NCI-H524 (cell line): ENCODE data around the gene NHERF2.

Experiments used
- DNase-seq, 2 experiments: peaks; one replicate each; lab custom pipeline; 2025; lab: John Stamatoyannopoulos, UW

Gene NHERF2

DNA sequence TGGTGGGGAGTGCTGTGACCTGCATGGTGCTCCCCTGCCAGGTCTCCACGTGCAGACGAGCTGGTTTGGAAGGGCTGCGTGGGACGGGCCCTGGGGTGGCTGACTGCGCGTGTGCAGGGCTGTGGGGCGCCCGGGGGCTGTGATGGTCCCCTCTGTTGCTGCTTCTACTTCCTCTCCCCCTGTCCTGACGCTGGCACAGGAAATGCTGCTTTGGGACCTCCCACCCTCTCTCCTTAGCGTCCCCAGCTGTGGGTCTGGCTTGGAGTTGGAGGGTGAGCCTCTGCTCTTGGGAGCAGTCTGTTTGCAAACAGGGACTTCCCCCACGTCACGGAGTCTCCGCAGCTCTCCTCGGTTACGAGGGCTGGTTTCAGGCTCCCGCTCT is 56.3 kb downstream of the NHERF2 start:
- no peak for DNase-seq

DNA sequence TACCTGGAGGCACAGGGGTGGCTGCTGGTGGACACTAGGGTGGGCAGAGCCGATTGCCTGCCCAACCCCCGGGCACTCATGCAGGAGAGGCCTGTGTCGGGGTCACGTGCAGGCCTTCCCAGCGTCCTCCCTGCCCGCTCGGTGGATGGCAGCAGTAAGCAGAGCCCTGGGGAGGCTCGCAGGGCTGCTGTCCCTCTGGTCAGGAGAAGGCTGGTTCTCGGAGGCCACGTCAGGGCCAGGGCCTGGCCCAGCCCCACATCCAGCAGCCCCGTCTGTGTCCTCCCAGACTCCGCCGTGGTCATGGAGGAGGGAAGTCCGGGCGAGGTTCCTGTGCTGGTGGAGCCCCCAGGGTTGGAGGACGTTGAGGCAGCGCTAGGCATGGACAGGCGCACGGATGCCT is 56.7 kb downstream of the NHERF2 start:
- no peak for DNase-seq

GRCh38 chr16:2083876-2084780 is 57.4 kb downstream of the NHERF2 start:
- no peak for DNase-seq

- no peak for DNase-seq
Measured at GRCh38 chr16:2084895-2085625, 58.4 kb downstream of the NHERF2 start.

DNA sequence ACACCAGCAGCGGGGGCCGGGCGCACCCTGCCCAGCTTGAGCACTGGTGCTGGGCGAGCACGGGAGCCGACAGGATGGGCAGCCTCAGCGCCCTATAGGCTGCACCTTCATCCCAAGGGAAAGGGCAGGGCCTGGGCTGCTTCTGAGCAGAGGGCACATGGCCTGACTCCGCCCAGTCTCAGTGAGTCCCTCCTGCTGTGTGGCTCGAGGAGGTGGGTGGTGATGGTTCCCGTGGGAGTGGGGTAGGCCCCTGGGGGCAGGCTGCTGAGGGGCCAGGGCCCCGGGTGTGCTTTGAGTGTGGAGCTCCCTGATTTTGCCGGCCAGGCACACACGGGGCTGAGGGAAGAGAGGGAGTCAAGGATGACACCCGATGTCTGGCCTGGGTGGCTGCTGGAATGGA is 59.0 kb downstream of the NHERF2 start:
- no peak for DNase-seq

DNA sequence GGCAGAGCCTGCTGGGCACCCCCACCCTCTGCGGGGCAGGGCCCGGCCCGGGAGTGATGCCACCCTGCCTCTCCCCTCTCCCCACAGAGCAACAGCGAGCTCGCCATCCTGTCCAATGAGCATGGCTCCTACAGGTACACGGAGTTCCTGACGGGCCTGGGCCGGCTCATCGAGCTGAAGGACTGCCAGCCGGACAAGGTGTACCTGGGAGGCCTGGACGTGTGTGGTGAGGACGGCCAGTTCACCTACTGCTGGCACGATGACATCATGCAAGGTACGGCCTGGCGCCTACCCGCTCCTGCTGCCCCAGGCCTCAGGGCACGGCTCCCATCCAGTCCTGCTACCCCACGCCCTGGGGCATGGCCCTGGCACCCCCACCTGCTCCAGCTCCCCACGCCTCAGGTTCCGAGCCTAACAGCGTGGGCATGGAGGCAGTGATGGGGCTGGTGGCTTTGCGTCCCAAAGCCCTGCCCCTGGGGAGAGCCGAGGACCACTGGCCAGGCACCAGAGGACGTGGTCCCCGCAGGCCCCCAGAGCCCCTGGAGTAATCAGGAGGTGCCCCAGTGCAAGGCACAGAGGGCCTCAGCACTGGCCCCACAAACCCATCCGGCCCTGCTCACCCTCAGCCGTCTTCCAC is 59.5 kb downstream of the NHERF2 start:
- no peak for DNase-seq

GRCh38 chr16:2086812-2087747 is 60.4 kb downstream of the NHERF2 start:
- DNase-seq: no peak

DNA sequence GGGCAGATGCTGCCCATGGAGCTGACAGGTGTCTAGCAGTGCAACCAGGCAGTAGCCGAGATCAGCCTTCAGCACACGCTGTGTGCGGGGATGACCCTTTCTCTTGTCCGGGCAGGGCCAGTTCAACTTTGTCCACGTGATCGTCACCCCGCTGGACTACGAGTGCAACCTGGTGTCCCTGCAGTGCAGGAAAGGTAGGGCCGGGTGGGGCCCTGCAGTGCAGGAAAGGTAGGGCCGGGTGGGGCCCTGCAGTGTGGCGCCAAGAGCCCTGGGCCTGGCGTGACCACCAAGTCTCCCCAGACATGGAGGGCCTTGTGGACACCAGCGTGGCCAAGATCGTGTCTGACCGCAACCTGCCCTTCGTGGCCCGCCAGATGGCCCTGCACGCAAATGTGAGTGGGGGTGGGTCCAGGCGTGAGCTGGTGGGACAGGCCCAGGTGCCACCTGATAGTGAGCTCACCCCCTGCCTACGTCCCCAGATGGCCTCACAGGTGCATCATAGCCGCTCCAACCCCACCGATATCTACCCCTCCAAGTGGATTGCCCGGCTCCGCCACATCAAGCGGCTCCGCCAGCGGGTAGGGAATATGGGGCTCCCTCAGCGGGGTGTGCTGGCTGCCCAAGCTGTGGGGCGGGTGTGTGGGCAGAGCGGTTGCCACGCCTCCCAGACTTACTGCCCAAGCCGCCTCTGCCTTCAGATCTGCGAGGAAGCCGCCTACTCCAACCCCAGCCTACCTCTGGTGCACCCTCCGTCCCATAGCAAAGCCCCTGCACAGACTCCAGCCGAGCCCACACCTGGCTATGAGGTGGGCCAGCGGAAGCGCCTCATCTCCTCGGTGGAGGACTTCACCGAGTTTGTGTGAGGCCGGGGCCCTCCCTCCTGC is 61.3 kb downstream of the NHERF2 start:
- DNase-seq: no peak
